ENCODE results near the gene MIS12.

- no peak for TF ChIP-seq CTCF (IDR thresholded peaks at IDR 0.05; ENCODE audit: borderline replicate concordance, extremely low read depth, low read length, poor library complexity, severe bottlenecking)
- no peak for TF ChIP-seq EZH2 (IDR thresholded peaks at IDR 0.05; ENCODE audit: borderline replicate concordance, low read depth, low read length, severe bottlenecking)
Measured at GRCh38 chr17:5437721-5438317, 48.5 kb upstream of the MIS12 start.

Data from DND-41 (cell line).